Peyer's patch (tissue), 4 donors: ENCODE data around the gene GSTT2.
"Not testable (repeated sequence)": the region's sequence is repeated elsewhere in the genome, so short reads cannot be mapped to it uniquely, and the experiment has no call there.

ENCODE experiments used
- POLR2A ChIP-seq, 2 donors: fragments of 450-650 bp; IDR thresholded peaks; one replicate each; pipeline ENCODE4 v1.5.1; 2017; ENCODE audit warnings: antibody characterized with exemption in 2 of 2, mild to moderate bottlenecking in 2 of 2, moderate library complexity in 2 of 2
- TF ChIP-seq, protein P1 (sequence below), 6 experiments: fragments of 450-650 bp in 4 of 6; fragments of 200-600 bp in 2 of 6; sonication (generic) in 1 of 6; IDR thresholded peaks; one replicate each; pipeline ENCODE4 v1.5.1; 2017 to 2019; ENCODE audit warnings: antibody characterized with exemption in 6 of 6, mild to moderate bottlenecking in 3 of 6, moderate library complexity in 1 of 6

DNA sequence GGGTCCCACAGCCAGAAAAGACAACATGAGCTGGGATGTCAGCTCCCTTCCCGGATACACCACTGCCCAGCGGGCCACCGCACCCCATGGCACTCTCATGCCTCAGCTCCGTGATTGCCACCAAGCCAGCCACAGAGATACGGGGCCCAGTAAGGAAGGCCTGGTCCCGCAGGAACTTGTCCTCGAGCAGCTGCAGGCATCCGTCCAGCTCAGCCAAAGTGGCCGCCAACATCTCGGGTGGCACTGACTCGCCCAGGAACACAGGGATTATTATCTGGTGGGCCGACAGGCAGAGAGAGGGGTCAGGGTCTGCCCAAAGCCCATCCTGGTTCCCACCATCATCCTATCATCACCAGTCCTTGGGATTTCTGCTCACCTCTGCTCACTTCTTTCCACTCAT, 2.6 kb upstream of the GSTT2 start:
- TF ChIP-seq, protein P1, sequence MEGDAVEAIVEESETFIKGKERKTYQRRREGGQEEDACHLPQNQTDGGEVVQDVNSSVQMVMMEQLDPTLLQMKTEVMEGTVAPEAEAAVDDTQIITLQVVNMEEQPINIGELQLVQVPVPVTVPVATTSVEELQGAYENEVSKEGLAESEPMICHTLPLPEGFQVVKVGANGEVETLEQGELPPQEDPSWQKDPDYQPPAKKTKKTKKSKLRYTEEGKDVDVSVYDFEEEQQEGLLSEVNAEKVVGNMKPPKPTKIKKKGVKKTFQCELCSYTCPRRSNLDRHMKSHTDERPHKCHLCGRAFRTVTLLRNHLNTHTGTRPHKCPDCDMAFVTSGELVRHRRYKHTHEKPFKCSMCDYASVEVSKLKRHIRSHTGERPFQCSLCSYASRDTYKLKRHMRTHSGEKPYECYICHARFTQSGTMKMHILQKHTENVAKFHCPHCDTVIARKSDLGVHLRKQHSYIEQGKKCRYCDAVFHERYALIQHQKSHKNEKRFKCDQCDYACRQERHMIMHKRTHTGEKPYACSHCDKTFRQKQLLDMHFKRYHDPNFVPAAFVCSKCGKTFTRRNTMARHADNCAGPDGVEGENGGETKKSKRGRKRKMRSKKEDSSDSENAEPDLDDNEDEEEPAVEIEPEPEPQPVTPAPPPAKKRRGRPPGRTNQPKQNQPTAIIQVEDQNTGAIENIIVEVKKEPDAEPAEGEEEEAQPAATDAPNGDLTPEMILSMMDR (IDR thresholded peaks at IDR 0.05): not testable (repeated sequence)
- not testable (repeated sequence) for TF ChIP-seq POLR2A (IDR thresholded peaks at IDR 0.05)
